ENCODE results near the gene IGBP1. TPM values are rescaled to one million over a fixed set of nuclear protein-coding genes. Genes with fewer than 3 reads are reported as not detected.

The IGBP1 gene
- total RNA-seq, 4 donors from 2014 or later = 74.1 to 97.1 (median 87.1) TPM

DNA sequence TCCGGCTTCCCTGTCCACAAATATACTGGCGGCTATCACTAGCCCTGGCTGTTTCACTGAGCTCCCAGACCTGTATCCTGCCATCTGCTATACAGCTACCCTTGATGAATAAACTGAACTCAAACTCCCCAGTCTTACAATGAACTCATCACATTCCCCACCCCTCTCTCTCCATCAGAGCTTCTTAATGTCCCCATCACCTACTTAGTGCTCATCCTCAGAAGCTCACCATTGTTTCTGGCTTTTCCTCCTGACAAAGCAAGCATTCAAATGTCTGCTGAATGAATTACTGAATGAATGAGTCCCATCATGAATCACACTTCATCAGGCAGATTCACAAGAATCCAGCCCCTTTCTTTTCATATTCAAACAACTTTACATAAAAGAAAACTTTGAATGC, 38.4 kb downstream of the IGBP1 start:
- intact Hi-C loops (cut with DNase I; ENCODE audit: low total_unique reads) = no loop called here
- TF ChIP-seq POLR2A (IDR thresholded peaks at IDR 0.05) (no peak), CTCF (IDR thresholded peaks at IDR 0.05) (no peak)
- WGBS, 2 donors = 85 to 86% methylated on average over 2 of the region's 2 CpGs
- no peak for DNase-seq (ENCODE audit: low spot score in 2 of 2)
- H3K4me3 ChIP-seq (ENCODE audit: low read depth, poor library complexity, severe bottlenecking) = no peak overlapping the region

DNA sequence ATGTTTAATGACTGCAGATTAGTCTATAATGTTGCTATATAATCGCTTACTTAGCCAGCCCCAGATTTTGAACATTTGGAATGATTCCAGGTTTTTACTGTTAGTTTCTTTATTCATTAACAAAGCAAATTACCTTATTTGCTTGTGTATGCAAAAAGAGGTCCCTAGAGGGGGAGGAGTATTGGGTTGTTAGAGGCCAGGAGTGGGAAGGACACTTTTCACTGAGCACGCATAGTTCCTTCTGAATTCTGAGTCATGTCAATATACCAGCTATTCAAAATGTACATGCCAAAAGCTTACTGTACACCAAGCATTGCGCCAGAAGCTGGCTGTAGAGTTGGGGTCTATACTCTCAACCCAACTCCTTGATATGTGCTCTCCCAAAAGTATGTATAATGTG, 39.0 kb downstream of the IGBP1 start:
- TF ChIP-seq POLR2A (IDR thresholded peaks at IDR 0.05) = no peak
- no peak for TF ChIP-seq CTCF (IDR thresholded peaks at IDR 0.05)
- no peak for DNase-seq (ENCODE audit: low spot score in 2 of 2)
- 74 to 78% methylated on average over 3 of the region's 3 CpGs for WGBS, 2 donors
- intact Hi-C loops (cut with DNase I; ENCODE audit: low total_unique reads) = no loop called here
- H3K4me3 ChIP-seq (ENCODE audit: low read depth, poor library complexity, severe bottlenecking) = no peak overlapping the region

DNA sequence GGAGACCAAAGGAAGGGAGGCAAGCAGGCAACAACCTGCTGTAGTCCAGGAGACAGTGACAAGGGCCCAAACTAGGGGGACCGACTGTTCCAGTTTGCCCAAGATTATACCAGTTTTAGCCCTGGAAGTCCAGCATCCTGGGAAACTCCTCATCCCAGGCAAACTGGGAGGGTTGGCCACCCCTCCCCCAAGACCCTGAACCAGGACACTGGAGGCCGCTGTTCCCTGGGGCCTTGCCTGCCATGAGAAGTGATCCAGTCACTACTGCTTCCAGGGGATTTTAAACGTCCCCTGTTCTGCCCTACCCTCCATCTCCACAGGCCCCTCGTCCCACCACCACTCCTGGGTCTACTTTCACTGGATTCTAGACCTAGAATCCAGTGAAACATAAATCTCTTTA, 39.7 kb downstream of the IGBP1 start:
- no peak overlapping the region for H3K4me3 ChIP-seq (ENCODE audit: low read depth, poor library complexity, severe bottlenecking)
- TF ChIP-seq CTCF (IDR thresholded peaks at IDR 0.05) (no peak), POLR2A (IDR thresholded peaks at IDR 0.05) (no peak)
- intact Hi-C loops (cut with DNase I; ENCODE audit: low total_unique reads) = no loop called here
- 58 to 76% methylated on average over 4 of the region's 4 CpGs for WGBS, 2 donors
- DNase-seq (ENCODE audit: low spot score in 2 of 2) = no peak

- TF ChIP-seq POLR2A (IDR thresholded peaks at IDR 0.05) = no peak
- TF ChIP-seq CTCF (IDR thresholded peaks at IDR 0.05) = no peak
- no peak for DNase-seq (ENCODE audit: low spot score in 2 of 2)
- 53 to 58% methylated on average over 4 of the region's 4 CpGs for WGBS, 2 donors
- no peak overlapping the region for H3K4me3 ChIP-seq (ENCODE audit: low read depth, poor library complexity, severe bottlenecking)
- intact Hi-C loops (cut with DNase I; ENCODE audit: low total_unique reads) = no loop called here
Observed at GRCh38 chrX:70174754-70175153, 41.5 kb downstream of the IGBP1 start.

DNA sequence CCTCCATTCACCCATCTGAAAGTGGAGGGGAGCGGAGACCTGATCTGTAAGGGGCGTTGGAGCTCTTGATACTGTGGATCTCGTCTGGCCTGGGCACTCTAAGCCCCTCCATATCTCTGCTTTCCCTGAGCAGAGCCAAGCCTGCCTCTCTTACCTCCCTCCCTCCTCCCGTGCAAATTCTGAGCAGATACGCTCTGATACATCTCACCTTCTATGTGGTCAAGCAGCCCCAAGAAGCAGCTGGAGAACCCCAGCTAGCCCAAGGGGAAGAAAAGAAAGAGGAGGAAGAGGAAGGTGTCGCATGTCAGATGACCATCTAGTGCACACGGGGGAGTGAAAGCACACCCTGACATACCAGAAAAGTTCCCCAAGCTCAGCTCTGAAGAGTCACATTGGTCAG, 42.1 kb downstream of the IGBP1 start:
- no peak overlapping the region for H3K4me3 ChIP-seq (ENCODE audit: low read depth, poor library complexity, severe bottlenecking)
- WGBS, 2 donors = 78 to 91% methylated on average over 7 of the region's 7 CpGs
- DNase-seq (ENCODE audit: low spot score in 2 of 2) = no peak
- intact Hi-C loops (cut with DNase I; ENCODE audit: low total_unique reads) = no loop called here
- TF ChIP-seq POLR2A (IDR thresholded peaks at IDR 0.05) = no peak
- TF ChIP-seq CTCF (IDR thresholded peaks at IDR 0.05) = no peak

DNA sequence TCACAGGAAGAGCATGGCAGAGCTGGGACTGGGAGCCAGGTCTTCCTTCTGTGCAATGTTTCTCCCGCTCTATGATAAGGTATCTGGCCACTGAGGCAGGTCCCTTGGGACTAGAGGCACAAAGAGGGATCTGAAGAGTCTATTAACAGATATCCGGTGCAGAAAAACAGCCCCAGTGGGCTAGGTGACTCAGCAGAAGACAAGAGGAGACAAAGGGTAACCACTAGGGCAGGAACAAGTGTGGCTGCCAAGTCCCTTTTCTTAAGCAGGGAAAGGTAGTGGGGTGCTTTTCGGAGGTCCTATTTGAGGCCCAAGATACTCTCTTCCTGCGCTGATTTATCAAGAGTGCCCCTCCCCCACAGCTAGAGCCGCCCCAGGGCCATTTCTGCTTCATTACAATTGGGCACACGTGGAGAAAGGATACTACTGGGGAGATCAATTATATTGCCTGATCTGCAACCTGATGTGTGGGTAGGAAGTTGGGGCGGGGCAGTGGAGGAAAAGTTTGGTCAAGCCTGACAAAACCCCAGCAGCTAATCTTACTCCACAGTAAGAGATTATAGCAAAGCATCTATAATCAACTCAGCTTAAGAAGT, 43.8 kb downstream of the IGBP1 start, which contains the start of gene DGAT2L6:
Gene DGAT2L6, plus strand, starts transcription at position 546 of the 596 bp plus-strand sequence. CDS start 100 bp downstream, outside the sequence.
- DNase-seq (ENCODE audit: low spot score in 2 of 2) = no peak
- intact Hi-C loops (cut with DNase I; ENCODE audit: low total_unique reads) = no loop called here
- TF ChIP-seq POLR2A (IDR thresholded peaks at IDR 0.05) (no peak), CTCF (IDR thresholded peaks at IDR 0.05) (no peak)
- 66 to 81% methylated on average over 6 to 7 of the region's 7 CpGs for WGBS, 2 donors
- H3K4me3 ChIP-seq (ENCODE audit: low read depth, poor library complexity, severe bottlenecking) = no peak within 1 kb of the TSS
